Vagina (tissue), 2 donors: ENCODE results near the gene BLACAT1. TPM values are rescaled to one million over a fixed set of nuclear protein-coding genes. Genes with fewer than 3 reads are reported as not detected.

Experiments
- DNase-seq, 2 donors: peaks; one replicate each; pipeline ENCODE4 v3.0.0-alpha.2; 2017; ENCODE audit errors: extremely low spot score in 2 of 2
- H3K27ac ChIP-seq: fragments of 200-600 bp; sonication (generic); one replicate; pipeline ENCODE4 v1.5.1; 2019
- H3K27me3 ChIP-seq: fragments of 200-600 bp; sonication (generic); one replicate; pipeline ENCODE4 v1.5.1; 2019
- H3K36me3 ChIP-seq, 2 donors: fragments of 200-600 bp; sonication (generic); one replicate each; pipeline ENCODE4 v1.5.1; 2017 to 2019
- H3K4me1 ChIP-seq: fragments of 200-600 bp; sonication (generic); one replicate; pipeline ENCODE4 v1.5.1; 2019
- H3K4me3 ChIP-seq, 2 donors: fragments of 200-600 bp; sonication (generic); 1 replicate in 1 of 2; 2 replicates in 1 of 2; pipeline ENCODE4 v1.5.1; 2016 to 2019
- H3K9me3 ChIP-seq: fragments of 200-600 bp; sonication (generic); one replicate; pipeline ENCODE4 v1.5.1; 2019
- POLR2A ChIP-seq, 2 donors: fragments of 450-650 bp; IDR thresholded peaks; one replicate each; pipeline ENCODE4 v1.6.1; 2017; ENCODE audit warnings: antibody characterized with exemption in 2 of 2, mild to moderate bottlenecking in 2 of 2, moderate library complexity in 2 of 2
- POLR2AphosphoS5 ChIP-seq, 2 donors: sonication (generic); formaldehyde crosslinking; IDR thresholded peaks; one replicate each; pipeline ENCODE4 v1.9.0; 2017; ENCODE audit warnings: antibody characterized with exemption in 2 of 2, mild to moderate bottlenecking in 2 of 2, low read depth in 1 of 2; ENCODE audit not compliant: insufficient read depth in 1 of 2
- intact Hi-C: fragments of 100-400 bp; cut with DNase I; formaldehyde crosslinking; loops from one replicate; pipeline ENCODE4 v1.15.1; 2023
- total RNA-seq: library from RNA; depleted of rRNA; stranded (reverse); fragments of >200 nt; gene quantifications from one replicate; pipeline ENCODE4 v1.2.3, GENCODE V29; 2016
- TF ChIP-seq, protein P1 (sequence below), 3 experiments: fragments of 450-650 bp in 2 of 3; fragments of 200-600 bp in 1 of 3; sonication (generic) in 1 of 3; IDR thresholded peaks; one replicate each; pipeline ENCODE4 v1.5.1; 2017 to 2019; ENCODE audit warnings: antibody characterized with exemption in 3 of 3, mild to moderate bottlenecking in 2 of 3, moderate library complexity in 2 of 3

The BLACAT1 gene
- total RNA-seq, 1 donor from 2014 or later = 0.98 TPM

DNA sequence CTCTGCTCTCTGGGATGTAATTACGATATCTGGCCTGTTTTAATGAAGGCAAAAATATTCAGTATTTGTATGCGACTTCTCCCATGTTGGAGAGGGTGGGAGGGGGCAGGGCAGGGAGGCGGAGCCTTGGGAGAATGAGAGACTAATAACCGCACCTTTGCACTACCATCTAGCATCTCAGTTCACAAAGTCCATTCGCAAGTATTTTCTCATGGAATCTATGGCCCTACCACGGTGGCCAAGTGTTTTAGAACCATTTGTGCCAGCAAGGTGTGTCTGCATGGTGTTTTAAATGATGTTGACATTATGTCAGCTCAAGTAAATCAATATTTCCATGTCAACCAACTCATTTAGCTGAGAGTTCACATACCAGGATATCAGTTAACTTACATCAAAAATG is 14.3 kb upstream of the BLACAT1 start:
- TF ChIP-seq, protein P1, sequence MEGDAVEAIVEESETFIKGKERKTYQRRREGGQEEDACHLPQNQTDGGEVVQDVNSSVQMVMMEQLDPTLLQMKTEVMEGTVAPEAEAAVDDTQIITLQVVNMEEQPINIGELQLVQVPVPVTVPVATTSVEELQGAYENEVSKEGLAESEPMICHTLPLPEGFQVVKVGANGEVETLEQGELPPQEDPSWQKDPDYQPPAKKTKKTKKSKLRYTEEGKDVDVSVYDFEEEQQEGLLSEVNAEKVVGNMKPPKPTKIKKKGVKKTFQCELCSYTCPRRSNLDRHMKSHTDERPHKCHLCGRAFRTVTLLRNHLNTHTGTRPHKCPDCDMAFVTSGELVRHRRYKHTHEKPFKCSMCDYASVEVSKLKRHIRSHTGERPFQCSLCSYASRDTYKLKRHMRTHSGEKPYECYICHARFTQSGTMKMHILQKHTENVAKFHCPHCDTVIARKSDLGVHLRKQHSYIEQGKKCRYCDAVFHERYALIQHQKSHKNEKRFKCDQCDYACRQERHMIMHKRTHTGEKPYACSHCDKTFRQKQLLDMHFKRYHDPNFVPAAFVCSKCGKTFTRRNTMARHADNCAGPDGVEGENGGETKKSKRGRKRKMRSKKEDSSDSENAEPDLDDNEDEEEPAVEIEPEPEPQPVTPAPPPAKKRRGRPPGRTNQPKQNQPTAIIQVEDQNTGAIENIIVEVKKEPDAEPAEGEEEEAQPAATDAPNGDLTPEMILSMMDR (IDR thresholded peaks at IDR 0.05) = no peak
- TF ChIP-seq POLR2A (IDR thresholded peaks at IDR 0.05) = no peak
- no peak for TF ChIP-seq POLR2AphosphoS5 (IDR thresholded peaks at IDR 0.05; ENCODE audit: insufficient read depth in 1 of 2, low read depth in 1 of 2)
- intact Hi-C loops = no loop called here

DNA sequence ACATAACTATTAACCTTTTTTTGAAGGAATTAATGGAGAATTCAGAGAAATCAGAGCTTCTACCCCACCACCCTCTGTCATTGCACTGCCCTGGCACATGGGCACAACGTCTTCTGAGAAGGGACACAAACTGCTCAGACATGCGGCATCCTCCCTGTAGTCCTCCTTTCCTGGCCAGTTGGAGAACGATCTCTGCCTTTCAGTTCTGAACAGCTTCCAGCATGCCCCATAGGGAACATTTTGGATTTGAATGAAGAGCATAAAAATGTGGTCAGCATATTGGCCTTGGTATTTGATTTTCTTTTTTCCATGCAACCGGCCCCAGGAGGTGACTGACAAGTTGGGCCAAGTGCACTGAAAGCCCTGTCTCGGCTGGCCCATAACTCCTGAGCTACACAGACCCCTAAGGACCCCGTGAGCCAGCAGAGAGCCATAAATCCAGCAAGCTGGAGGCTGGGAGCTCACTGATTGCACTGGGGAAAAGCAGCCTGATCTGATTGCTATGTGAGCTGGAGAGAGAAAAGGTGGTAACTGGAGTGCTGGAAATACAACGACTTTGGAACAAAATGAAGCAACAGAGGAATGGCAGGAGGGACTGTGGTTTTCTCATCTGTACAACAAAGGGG is 10.9 kb upstream of the BLACAT1 start:
- H3K9me3 ChIP-seq = no peaks in the 10 kb centered on the region
- H3K27me3 ChIP-seq = no peaks in the 10 kb centered on the region
- TF ChIP-seq, protein P1 (IDR thresholded peaks at IDR 0.05) = no peak
- TF ChIP-seq POLR2A (IDR thresholded peaks at IDR 0.05) = no peak
- no peak for TF ChIP-seq POLR2AphosphoS5 (IDR thresholded peaks at IDR 0.05; ENCODE audit: insufficient read depth in 1 of 2, low read depth in 1 of 2)
- intact Hi-C loops = no loop called here
- no peaks in the 10 kb centered on the region for H3K36me3 ChIP-seq
- DNase-seq = no peak
- H3K4me3 ChIP-seq = no peak overlapping the region
- H3K4me1 ChIP-seq = no peaks in the 10 kb centered on the region
- no peak overlapping the region for H3K27ac ChIP-seq

More for the DNA sequence above, 14.3 kb upstream of the BLACAT1 start:
- no peak for DNase-seq
- Histone ChIP-seq H3K36me3 (no peaks in the 10 kb centered on the region), H3K27ac (no peak overlapping the region), H3K9me3 (no peaks in the 10 kb centered on the region), H3K4me1 (no peaks in the 10 kb centered on the region), H3K4me3 (no peak overlapping the region), H3K27me3 (no peaks in the 10 kb centered on the region)

GRCh38 chr1:205465392-205465791 is 9.5 kb upstream of the BLACAT1 start:
- TF ChIP-seq POLR2AphosphoS5 (IDR thresholded peaks at IDR 0.05; ENCODE audit: insufficient read depth in 1 of 2, low read depth in 1 of 2) (no peak), POLR2A (IDR thresholded peaks at IDR 0.05) (no peak)
- TF ChIP-seq, protein P1 (IDR thresholded peaks at IDR 0.05) = no peak
- no peaks in the 10 kb centered on the region for H3K4me1 ChIP-seq
- no peak overlapping the region for H3K27ac ChIP-seq
- no peak for DNase-seq
- no peaks in the 10 kb centered on the region for H3K27me3 ChIP-seq
- H3K4me3 ChIP-seq = no peak overlapping the region
- H3K9me3 ChIP-seq = no peaks in the 10 kb centered on the region
- no peaks in the 10 kb centered on the region for H3K36me3 ChIP-seq
- intact Hi-C loops = no loop called here

- peaks cover 23% of the 10 kb centered on the region for H3K27me3 ChIP-seq
- H3K36me3 ChIP-seq = no peaks in the 10 kb centered on the region
- DNase-seq = no peak
- H3K27ac ChIP-seq = no peak overlapping the region
- H3K4me1 ChIP-seq = peaks cover 13% of the 10 kb centered on the region
- no peak overlapping the region for H3K4me3 ChIP-seq
- intact Hi-C loops = no loop called here
- no peak for TF ChIP-seq POLR2A (IDR thresholded peaks at IDR 0.05)
- no peak for TF ChIP-seq POLR2AphosphoS5 (IDR thresholded peaks at IDR 0.05; ENCODE audit: insufficient read depth in 1 of 2, low read depth in 1 of 2)
- TF ChIP-seq, protein P1 (IDR thresholded peaks at IDR 0.05) = no peak
- H3K9me3 ChIP-seq = no peaks in the 10 kb centered on the region
These were observed 3.1 kb upstream of the BLACAT1 start for GRCh38 chr1:205458777-205459566.
